Stimulated activated CD8-positive, alpha-beta memory T cell treated with anti-CD3 and anti-CD28 coated beads, Interleukin-2, amount 100 ng/mL, for 1 hour (primary cell): ENCODE measurements around the gene MCM7.

ENCODE experiments used
- DNase-seq, 2 donors: peaks; one replicate each; pipeline ENCODE4 v3.0.0-alpha.2; 2020; ENCODE audit warnings: low read depth in 2 of 2

The MCM7 gene

GRCh38 chr7:100093925-100094486, 7.2 kb downstream of the MCM7 start:
- no peak for DNase-seq

GRCh38 chr7:100093498-100093897, 7.7 kb downstream of the MCM7 start:
- DNase-seq: no peak

- DNase-seq: no peak
Observed at GRCh38 chr7:100093054-100093453, 8.1 kb downstream of the MCM7 start.

GRCh38 chr7:100091411-100092181, 9.6 kb downstream of the MCM7 start:
- DNase-seq: no peak

- DNase-seq: no peak
Observed at GRCh38 chr7:100090527-100091410, 10.4 kb downstream of the MCM7 start.

GRCh38 chr7:100089458-100090196, 11.6 kb downstream of the MCM7 start:
- no peak for DNase-seq

- DNase-seq: peak; percentile 71 to 74
Observed at GRCh38 chr7:100088621-100089457, 12.4 kb downstream of the MCM7 start, which contains the start of gene COPS6. Gene COPS6 (plus strand): TSS chr7:100088969. CDS start chr7:100088991, 22 bp downstream.

GRCh38 chr7:100088095-100088620, 13.0 kb downstream of the MCM7 start:
- no peak for DNase-seq

- no peak for DNase-seq
Observed at GRCh38 chr7:100087055-100087750, 14.0 kb downstream of the MCM7 start.

- no peak for DNase-seq
Observed at GRCh38 chr7:100085515-100085914, 15.7 kb downstream of the MCM7 start.

GRCh38 chr7:100082978-100083377, 18.2 kb downstream of the MCM7 start:
- no peak for DNase-seq

- peak; percentile 93 to 95 for DNase-seq
Observed at GRCh38 chr7:100081535-100082102, 19.6 kb downstream of the MCM7 start, which contains the start of gene ZNF3. Gene ZNF3 (minus strand): TSS chr7:100081723. CDS start chr7:100077357, 4,366 bp downstream.

GRCh38 chr7:100080907-100081534, 20.2 kb downstream of the MCM7 start:
- no peak for DNase-seq

GRCh38 chr7:100079024-100079560, 22.1 kb downstream of the MCM7 start:
- DNase-seq: no peak

- DNase-seq: no peak
Observed at GRCh38 chr7:100077205-100077604, 24.0 kb downstream of the MCM7 start.

- DNase-seq: no peak
Observed at GRCh38 chr7:100075418-100075817, 25.8 kb downstream of the MCM7 start.

- DNase-seq: no peak
Observed at GRCh38 chr7:100074841-100075240, 26.4 kb downstream of the MCM7 start.

GRCh38 chr7:100072462-100072861, 28.7 kb downstream of the MCM7 start:
- DNase-seq: no peak
